GM12874 (cell line): Measurements from ENCODE around the gene YBX2.

Experiments
- CTCF ChIP-seq: IDR thresholded peaks from 2 replicates; pipeline ENCODE4 v1.5.1; 2011; ENCODE audit warnings: low read depth, mild to moderate bottlenecking, control low read depth, low read length, moderate library complexity; ENCODE audit not compliant: insufficient read depth

YBX2 gene

GRCh38 chr17:7290166-7290565 is 4.3 kb downstream of the YBX2 start:
- no peak for TF ChIP-seq CTCF

GRCh38 chr17:7289256-7290032 is 5.0 kb downstream of the YBX2 start:
- no peak for TF ChIP-seq CTCF

- TF ChIP-seq CTCF, result no peak
Measured at GRCh38 chr17:7285679-7286078, 8.8 kb downstream of the YBX2 start.

GRCh38 chr17:7284911-7285310 is 9.5 kb downstream of the YBX2 start:
- no peak for TF ChIP-seq CTCF

GRCh38 chr17:7283471-7284216 is 10.8 kb downstream of the YBX2 start:
- no peak for TF ChIP-seq CTCF

- TF ChIP-seq CTCF, result no peak
Measured at GRCh38 chr17:7282752-7283321, 11.6 kb downstream of the YBX2 start.

GRCh38 chr17:7281953-7282751 is 12.3 kb downstream of the YBX2 start:
- no peak for TF ChIP-seq CTCF
